ENCODE measurements around the gene ABHD6. TPM values are rescaled to one million over a fixed set of nuclear protein-coding genes. Genes with fewer than 3 reads are reported as not detected.

Gene ABHD6
- total RNA-seq, 1 experiment from 2014 or later, result 3.4 TPM

DNA sequence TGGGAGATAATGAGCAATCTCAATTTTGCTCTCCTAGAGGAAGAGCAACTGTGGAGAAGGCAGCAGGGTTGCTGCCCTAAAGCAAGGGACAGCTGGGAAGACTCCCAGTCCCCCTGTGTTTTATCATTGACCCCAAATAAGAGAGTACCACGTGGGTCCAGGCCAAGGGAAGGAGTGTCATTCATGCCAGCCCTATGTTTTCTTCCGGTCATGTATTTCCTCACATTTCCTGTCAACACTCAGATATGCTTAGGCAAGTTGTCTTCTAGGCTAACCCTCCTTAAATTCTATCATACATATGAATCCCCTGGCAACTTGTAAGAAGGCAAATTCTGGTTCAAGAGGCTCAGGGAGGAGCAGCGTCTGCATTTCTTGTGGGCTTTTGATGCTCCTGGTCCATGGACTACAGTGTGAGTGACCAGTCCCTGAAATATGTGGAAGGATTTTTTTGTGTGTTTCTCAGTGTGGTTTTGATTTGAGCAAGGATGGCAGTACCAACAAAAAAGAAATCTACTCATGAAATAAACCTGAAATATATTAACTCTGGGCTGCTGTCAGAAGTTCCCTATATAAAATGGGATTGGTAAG is 36.5 kb downstream of the ABHD6 start:
- Mint-ChIP-seq H3K9me3 (ENCODE audit: unreplicated experiment) (no peaks in the 10 kb centered on the region), H3K27me3 (ENCODE audit: insufficient read depth, unreplicated experiment) (no peaks in the 10 kb centered on the region), H3K4me1 (ENCODE audit: insufficient read depth, unreplicated experiment) (peaks cover 25% of the 10 kb centered on the region), H3K36me3 (ENCODE audit: insufficient read depth, unreplicated experiment) (peaks cover 19% of the 10 kb centered on the region), H3K27ac (ENCODE audit: low read depth, unreplicated experiment) (no peak overlapping the region), H3K4me3 (ENCODE audit: unreplicated experiment) (no peak overlapping the region)
- TF ChIP-seq, protein P1, sequence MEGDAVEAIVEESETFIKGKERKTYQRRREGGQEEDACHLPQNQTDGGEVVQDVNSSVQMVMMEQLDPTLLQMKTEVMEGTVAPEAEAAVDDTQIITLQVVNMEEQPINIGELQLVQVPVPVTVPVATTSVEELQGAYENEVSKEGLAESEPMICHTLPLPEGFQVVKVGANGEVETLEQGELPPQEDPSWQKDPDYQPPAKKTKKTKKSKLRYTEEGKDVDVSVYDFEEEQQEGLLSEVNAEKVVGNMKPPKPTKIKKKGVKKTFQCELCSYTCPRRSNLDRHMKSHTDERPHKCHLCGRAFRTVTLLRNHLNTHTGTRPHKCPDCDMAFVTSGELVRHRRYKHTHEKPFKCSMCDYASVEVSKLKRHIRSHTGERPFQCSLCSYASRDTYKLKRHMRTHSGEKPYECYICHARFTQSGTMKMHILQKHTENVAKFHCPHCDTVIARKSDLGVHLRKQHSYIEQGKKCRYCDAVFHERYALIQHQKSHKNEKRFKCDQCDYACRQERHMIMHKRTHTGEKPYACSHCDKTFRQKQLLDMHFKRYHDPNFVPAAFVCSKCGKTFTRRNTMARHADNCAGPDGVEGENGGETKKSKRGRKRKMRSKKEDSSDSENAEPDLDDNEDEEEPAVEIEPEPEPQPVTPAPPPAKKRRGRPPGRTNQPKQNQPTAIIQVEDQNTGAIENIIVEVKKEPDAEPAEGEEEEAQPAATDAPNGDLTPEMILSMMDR (IDR thresholded peaks at IDR 0.05; ENCODE audit: unreplicated experiment), result no peak
- ChIA-PET CTCF (interaction anchor here (1.0 kb wide), 1 partner anchor 71 kb away, joined by 3 read pairs; no protein-coding TSS in a partner anchor), POLR2A (interaction anchor here (0.5 kb wide), 1 partner anchor 1163 kb away, joined by 4 read pairs; no protein-coding TSS in a partner anchor)
- no peak for DNase-seq (ENCODE audit: unreplicated experiment)
- BruUV-seq (replicated peaks), result no TSS peak
- intact Hi-C loops (cut with micrococcal nuclease), result no loop called here

DNA sequence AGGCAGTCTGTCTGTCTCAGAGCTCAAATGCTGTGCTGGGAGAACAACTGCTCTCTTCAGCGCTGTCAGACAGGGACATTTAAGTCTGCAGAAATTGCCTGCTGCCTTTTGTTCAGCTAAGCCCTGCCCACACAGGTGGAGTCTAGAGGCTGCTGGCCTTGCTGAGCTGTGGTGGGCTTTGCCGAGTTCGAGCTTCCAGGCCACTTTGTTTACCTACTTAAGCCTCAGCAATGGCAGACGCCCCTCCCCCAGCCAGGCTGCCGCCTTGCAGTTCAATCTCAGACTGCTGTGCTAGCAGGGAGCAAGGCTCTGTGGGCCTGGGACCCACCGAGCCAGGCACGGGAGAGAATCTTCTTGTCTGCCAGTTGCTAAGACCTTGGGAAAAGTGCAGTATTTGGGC is 43.5 kb downstream of the ABHD6 start:
- Mint-ChIP-seq H3K27me3 (ENCODE audit: insufficient read depth, unreplicated experiment) (no peaks in the 10 kb centered on the region), H3K36me3 (ENCODE audit: insufficient read depth, unreplicated experiment) (peaks cover 20% of the 10 kb centered on the region), H3K9me3 (ENCODE audit: unreplicated experiment) (no peaks in the 10 kb centered on the region), H3K27ac (ENCODE audit: low read depth, unreplicated experiment) (no peak overlapping the region), H3K4me1 (ENCODE audit: insufficient read depth, unreplicated experiment) (peaks cover 15% of the 10 kb centered on the region), H3K4me3 (ENCODE audit: unreplicated experiment) (no peak overlapping the region)
- DNase-seq (ENCODE audit: unreplicated experiment), result no peak
- ChIA-PET POLR2A (interaction anchor here (1.2 kb wide), 1 partner anchor 10 kb away, joined by 5 read pairs; no protein-coding TSS in a partner anchor), CTCF (interaction anchor here (0.7 to 1.5 kb wide), 4 partner anchors 11 to 63 kb away, joined by 3 to 6 read pairs (median 4); partner anchors contain the start of gene HTD2)
- no TSS peak for BruUV-seq (replicated peaks)
- intact Hi-C loops (cut with micrococcal nuclease), result no loop called here
- TF ChIP-seq, protein P1 (IDR thresholded peaks at IDR 0.05; ENCODE audit: unreplicated experiment), result no peak

DNA sequence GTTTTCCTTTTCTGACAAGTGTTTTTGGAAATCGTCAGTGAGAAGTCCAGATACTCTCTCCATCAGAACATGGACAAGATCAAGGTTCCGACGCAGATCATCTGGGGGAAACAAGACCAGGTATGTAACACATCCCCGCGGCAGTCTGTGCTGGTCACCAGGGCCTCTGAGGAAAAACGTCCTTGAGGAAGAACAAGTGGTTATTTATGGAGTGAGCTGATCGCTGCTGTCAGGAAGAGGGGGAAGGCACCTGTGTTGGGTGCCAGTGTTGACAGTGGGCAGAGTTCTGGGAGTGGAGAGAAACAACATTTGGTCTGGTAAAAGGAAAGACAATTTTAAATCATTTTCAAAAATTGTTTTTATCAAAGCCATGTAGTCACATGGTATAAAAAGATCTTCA is 47.7 kb downstream of the ABHD6 start:
- H3K27me3 Mint-ChIP-seq (ENCODE audit: insufficient read depth, unreplicated experiment), result no peaks in the 10 kb centered on the region
- no TSS peak for BruUV-seq (replicated peaks)
- H3K9me3 Mint-ChIP-seq (ENCODE audit: unreplicated experiment), result no peaks in the 10 kb centered on the region
- intact Hi-C loops (cut with micrococcal nuclease), result no loop called here
- POLR2A ChIA-PET, result no interaction called here
- no peaks in the 10 kb centered on the region for H3K4me1 Mint-ChIP-seq (ENCODE audit: insufficient read depth, unreplicated experiment)
- DNase-seq (ENCODE audit: unreplicated experiment), result no peak
- TF ChIP-seq, protein P1 (IDR thresholded peaks at IDR 0.05; ENCODE audit: unreplicated experiment), result no peak
- CTCF ChIA-PET, result interaction anchor here (2.3 kb wide), 1 partner anchor 21 kb away, joined by 13 read pairs; the partner anchor contains the start of genes HTD2 and RPP14
- peaks cover 18% of the 10 kb centered on the region for H3K36me3 Mint-ChIP-seq (ENCODE audit: insufficient read depth, unreplicated experiment)
- H3K4me3 Mint-ChIP-seq (ENCODE audit: unreplicated experiment), result no peak overlapping the region
- no peak overlapping the region for H3K27ac Mint-ChIP-seq (ENCODE audit: low read depth, unreplicated experiment)

DNA sequence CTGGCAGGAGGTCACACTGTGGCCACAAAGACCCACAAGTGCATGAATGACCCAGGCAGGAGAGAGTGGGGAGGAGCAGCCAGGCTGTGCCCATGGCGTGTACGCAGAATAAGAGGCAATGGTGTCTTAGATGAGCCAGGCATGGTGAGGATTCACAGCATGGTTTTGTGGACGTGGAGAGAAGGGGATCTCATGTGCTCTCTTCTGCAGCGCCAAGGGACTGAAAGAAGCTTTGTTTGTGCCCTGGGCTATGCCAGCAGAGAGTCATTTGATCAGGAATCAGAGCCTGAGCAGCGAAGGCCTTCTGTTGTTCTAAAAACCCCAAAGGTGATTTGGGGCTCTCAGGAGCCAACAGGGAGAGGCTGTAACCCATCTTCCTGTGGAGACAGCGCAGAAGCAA is 49.8 kb downstream of the ABHD6 start:
- DNase-seq (ENCODE audit: unreplicated experiment), result no peak
- CTCF ChIA-PET, result interaction anchor here (0.6 to 1.7 kb wide), 3 partner anchors 9 to 1359 kb away, joined by 4 to 5 read pairs (median 4); no protein-coding TSS in a partner anchor
- POLR2A ChIA-PET, result no interaction called here
- TF ChIP-seq, protein P1 (IDR thresholded peaks at IDR 0.05; ENCODE audit: unreplicated experiment), result no peak
- no peak overlapping the region for H3K4me3 Mint-ChIP-seq (ENCODE audit: unreplicated experiment)
- peaks cover 18% of the 10 kb centered on the region for H3K36me3 Mint-ChIP-seq (ENCODE audit: insufficient read depth, unreplicated experiment)
- H3K4me1 Mint-ChIP-seq (ENCODE audit: insufficient read depth, unreplicated experiment), result no peaks in the 10 kb centered on the region
- no TSS peak for BruUV-seq (replicated peaks)
- no peaks in the 10 kb centered on the region for H3K9me3 Mint-ChIP-seq (ENCODE audit: unreplicated experiment)
- intact Hi-C loops (cut with micrococcal nuclease), result no loop called here
- no peak overlapping the region for H3K27ac Mint-ChIP-seq (ENCODE audit: low read depth, unreplicated experiment)
- H3K27me3 Mint-ChIP-seq (ENCODE audit: insufficient read depth, unreplicated experiment), result no peaks in the 10 kb centered on the region

Measured in MCF 10A (cell line).